Measurements from ENCODE around the gene CXXC1.

Gene CXXC1

DNA sequence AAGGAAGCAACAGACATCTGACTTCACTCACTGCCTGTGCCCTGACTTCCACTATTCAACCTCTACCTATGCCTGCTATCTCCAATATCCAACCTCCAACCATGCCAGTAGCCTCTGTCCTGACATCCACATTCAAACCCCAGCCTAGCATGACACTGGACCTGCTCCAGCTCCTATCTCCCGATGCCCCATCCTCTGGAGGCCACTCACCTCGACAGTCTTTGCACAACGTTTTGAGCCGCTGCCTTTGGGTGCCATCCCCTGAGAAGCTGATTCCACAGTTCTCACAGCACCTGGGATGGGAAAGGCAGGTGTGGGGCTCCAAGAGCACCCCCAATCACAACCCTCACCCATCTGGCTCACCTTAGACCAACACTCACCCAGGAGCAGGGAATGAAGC lies 11.0 kb downstream of the CXXC1 start:
- no peak for TF ChIP-seq EZH2phosphoT487 (conservative IDR thresholded peaks at IDR 0.05; ENCODE audit: low read length)
- TF ChIP-seq, protein P1, sequence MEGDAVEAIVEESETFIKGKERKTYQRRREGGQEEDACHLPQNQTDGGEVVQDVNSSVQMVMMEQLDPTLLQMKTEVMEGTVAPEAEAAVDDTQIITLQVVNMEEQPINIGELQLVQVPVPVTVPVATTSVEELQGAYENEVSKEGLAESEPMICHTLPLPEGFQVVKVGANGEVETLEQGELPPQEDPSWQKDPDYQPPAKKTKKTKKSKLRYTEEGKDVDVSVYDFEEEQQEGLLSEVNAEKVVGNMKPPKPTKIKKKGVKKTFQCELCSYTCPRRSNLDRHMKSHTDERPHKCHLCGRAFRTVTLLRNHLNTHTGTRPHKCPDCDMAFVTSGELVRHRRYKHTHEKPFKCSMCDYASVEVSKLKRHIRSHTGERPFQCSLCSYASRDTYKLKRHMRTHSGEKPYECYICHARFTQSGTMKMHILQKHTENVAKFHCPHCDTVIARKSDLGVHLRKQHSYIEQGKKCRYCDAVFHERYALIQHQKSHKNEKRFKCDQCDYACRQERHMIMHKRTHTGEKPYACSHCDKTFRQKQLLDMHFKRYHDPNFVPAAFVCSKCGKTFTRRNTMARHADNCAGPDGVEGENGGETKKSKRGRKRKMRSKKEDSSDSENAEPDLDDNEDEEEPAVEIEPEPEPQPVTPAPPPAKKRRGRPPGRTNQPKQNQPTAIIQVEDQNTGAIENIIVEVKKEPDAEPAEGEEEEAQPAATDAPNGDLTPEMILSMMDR (IDR thresholded peaks at IDR 0.05; ENCODE audit: insufficient read depth, low read length, poor library complexity, severe bottlenecking), result no peak
- H3K4me3 ChIP-seq (ENCODE audit: insufficient read depth, low read length, poor library complexity, severe bottlenecking), result no peak overlapping the region
- H3F3A ChIP-seq (ENCODE audit: insufficient read depth), result 0 out of 2 replicates have a peak, but pooled peaks cover 6% of the 10 kb centered on the region
- no peaks in the 10 kb centered on the region for H3K9me2 ChIP-seq (replicated peaks; ENCODE audit: insufficient read depth, low read length)
- no peak overlapping the region for H3K9ac ChIP-seq (ENCODE audit: low read length)
- no peak overlapping the region for H2AFZ ChIP-seq (ENCODE audit: low read depth, low read length, severe bottlenecking)
- H3K79me2 ChIP-seq (ENCODE audit: insufficient read depth, low read length), result peaks cover 36% of the 10 kb centered on the region
- no peak overlapping the region for H3K27ac ChIP-seq (ENCODE audit: low read depth, low read length)
- no peaks in the 10 kb centered on the region for H3K27me3 ChIP-seq (ENCODE audit: low read length)
- no peaks in the 10 kb centered on the region for H4K20me1 ChIP-seq (ENCODE audit: low read depth, low read length)
- H3K9me3 ChIP-seq (ENCODE audit: insufficient read depth, low read length), result no peaks in the 10 kb centered on the region
- no peak overlapping the region for H3K4me2 ChIP-seq (ENCODE audit: low read depth, low read length, poor library complexity, severe bottlenecking)
- peaks cover 9% of the 10 kb centered on the region; the same call in 1 of the 2 replicates for H3K36me3 ChIP-seq (ENCODE audit: low read length)

DNA sequence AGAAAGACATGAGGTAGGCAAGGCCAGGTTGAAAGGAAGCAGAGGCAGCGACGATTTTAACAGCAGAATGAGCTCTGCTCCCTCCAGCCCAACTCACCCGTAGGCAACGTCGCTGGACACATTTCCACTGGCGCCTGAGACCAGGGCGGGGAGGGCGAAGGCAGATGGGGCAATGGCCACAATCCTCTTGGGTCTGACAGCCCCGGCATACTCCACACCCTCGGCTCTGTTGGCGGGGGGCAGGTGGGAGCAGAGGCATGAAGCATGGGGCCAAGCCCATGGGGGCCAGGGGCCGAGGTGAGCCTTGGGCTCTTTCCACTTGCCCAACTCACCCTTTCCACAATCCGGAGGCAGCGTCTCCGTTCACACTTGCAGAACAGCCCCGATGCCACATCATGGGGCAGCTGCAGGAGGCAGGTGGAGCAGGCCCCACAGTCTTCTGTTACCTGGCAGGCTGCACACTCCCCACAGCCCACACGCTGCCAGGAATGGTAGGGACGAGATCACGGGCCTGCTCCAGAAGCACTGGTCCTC lies 11.9 kb downstream of the CXXC1 start:
- peaks cover 14% of the 10 kb centered on the region; the same call in 1 of the 2 replicates for H3K36me3 ChIP-seq (ENCODE audit: low read length)
- no peak for TF ChIP-seq EZH2phosphoT487 (conservative IDR thresholded peaks at IDR 0.05; ENCODE audit: low read length)
- H4K20me1 ChIP-seq (ENCODE audit: low read depth, low read length), result no peaks in the 10 kb centered on the region
- no peaks in the 10 kb centered on the region for H3K9me3 ChIP-seq (ENCODE audit: insufficient read depth, low read length)
- 0 out of 2 replicates have a peak, but pooled peaks cover 6% of the 10 kb centered on the region for H3F3A ChIP-seq (ENCODE audit: insufficient read depth)
- H3K4me3 ChIP-seq (ENCODE audit: insufficient read depth, low read length, poor library complexity, severe bottlenecking), result no peak overlapping the region
- H3K27ac ChIP-seq (ENCODE audit: low read depth, low read length), result no peak overlapping the region
- H3K79me2 ChIP-seq (ENCODE audit: insufficient read depth, low read length), result peaks cover 30% of the 10 kb centered on the region
- no peak overlapping the region for H2AFZ ChIP-seq (ENCODE audit: low read depth, low read length, severe bottlenecking)
- no peaks in the 10 kb centered on the region for H3K27me3 ChIP-seq (ENCODE audit: low read length)
- H3K9me2 ChIP-seq (replicated peaks; ENCODE audit: insufficient read depth, low read length), result no peaks in the 10 kb centered on the region
- no peak overlapping the region for H3K9ac ChIP-seq (ENCODE audit: low read length)
- no peak overlapping the region for H3K4me2 ChIP-seq (ENCODE audit: low read depth, low read length, poor library complexity, severe bottlenecking)

DNA sequence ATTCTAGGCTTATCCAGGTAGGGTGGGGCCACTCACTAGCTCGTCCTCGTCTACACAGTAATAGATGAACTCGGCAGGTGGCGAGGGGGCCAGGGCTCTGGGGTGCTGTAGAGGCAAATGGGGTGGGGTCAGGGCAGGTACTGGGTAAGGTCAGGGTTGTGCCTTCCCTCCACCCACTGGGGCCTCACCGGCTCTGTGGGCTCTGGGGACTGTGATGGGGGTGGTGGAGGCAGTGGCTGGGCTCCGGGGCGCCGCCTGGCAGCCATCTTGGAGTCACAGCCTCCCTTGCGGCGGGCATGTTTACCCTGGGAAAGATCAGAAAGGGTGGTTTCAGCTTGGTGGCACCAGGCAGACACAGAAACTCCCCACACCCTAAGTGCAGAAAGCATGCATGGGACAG lies 12.6 kb downstream of the CXXC1 start:
- H3K27me3 ChIP-seq (ENCODE audit: low read length), result no peaks in the 10 kb centered on the region
- H2AFZ ChIP-seq (ENCODE audit: low read depth, low read length, severe bottlenecking), result no peak overlapping the region
- no peak overlapping the region for H3K27ac ChIP-seq (ENCODE audit: low read depth, low read length)
- H3K79me2 ChIP-seq (ENCODE audit: insufficient read depth, low read length), result peaks cover 23% of the 10 kb centered on the region
- H3K9me3 ChIP-seq (ENCODE audit: insufficient read depth, low read length), result no peaks in the 10 kb centered on the region
- H3K9me2 ChIP-seq (replicated peaks; ENCODE audit: insufficient read depth, low read length), result no peaks in the 10 kb centered on the region
- TF ChIP-seq, protein P1 (IDR thresholded peaks at IDR 0.05; ENCODE audit: insufficient read depth, low read length, poor library complexity, severe bottlenecking), result no peak
- no peak for TF ChIP-seq EZH2phosphoT487 (conservative IDR thresholded peaks at IDR 0.05; ENCODE audit: low read length)
- H3K9ac ChIP-seq (ENCODE audit: low read length), result no peak overlapping the region
- no peak overlapping the region for H3K4me2 ChIP-seq (ENCODE audit: low read depth, low read length, poor library complexity, severe bottlenecking)
- H3K36me3 ChIP-seq (ENCODE audit: low read length), result peaks cover 16% of the 10 kb centered on the region; the same call in 1 of the 2 replicates
- no peak overlapping the region for H3K4me3 ChIP-seq (ENCODE audit: insufficient read depth, low read length, poor library complexity, severe bottlenecking)
- no peaks in the 10 kb centered on the region for H4K20me1 ChIP-seq (ENCODE audit: low read depth, low read length)
- 0 out of 2 replicates have a peak, but pooled peaks cover 6% of the 10 kb centered on the region for H3F3A ChIP-seq (ENCODE audit: insufficient read depth)

DNA sequence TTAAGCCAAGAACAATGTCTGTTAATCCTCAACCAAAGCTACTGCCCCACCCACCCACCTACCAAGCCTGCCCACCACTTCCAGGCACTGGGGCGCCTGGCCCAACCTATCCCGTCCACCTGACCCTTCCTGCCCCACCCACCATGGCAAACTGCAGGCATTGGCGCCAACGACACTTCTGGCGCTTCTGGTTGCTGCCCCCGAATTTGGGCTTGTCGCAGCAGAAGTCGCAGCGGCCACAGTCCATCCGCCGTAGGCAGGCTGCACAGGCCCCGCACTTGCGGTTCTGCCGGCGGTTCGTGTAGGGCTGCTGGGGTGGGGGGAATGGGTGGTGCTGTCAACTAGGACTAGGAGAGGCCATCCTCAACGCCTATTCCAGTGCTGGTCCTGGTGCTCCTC lies 13.4 kb downstream of the CXXC1 start:
- Histone ChIP-seq H2AFZ (ENCODE audit: low read depth, low read length, severe bottlenecking) (no peak overlapping the region), H3F3A (ENCODE audit: insufficient read depth) (0 out of 2 replicates have a peak, but pooled peaks cover 3% of the 10 kb centered on the region), H3K79me2 (ENCODE audit: insufficient read depth, low read length) (peaks cover 14% of the 10 kb centered on the region), H3K27me3 (ENCODE audit: low read length) (no peaks in the 10 kb centered on the region), H3K27ac (ENCODE audit: low read depth, low read length) (no peak overlapping the region), H3K9me3 (ENCODE audit: insufficient read depth, low read length) (no peaks in the 10 kb centered on the region), H3K36me3 (ENCODE audit: low read length) (peaks cover 18% of the 10 kb centered on the region; the same call in 1 of the 2 replicates), H3K9me2 (replicated peaks; ENCODE audit: insufficient read depth, low read length) (no peaks in the 10 kb centered on the region), H3K4me2 (ENCODE audit: low read depth, low read length, poor library complexity, severe bottlenecking) (no peak overlapping the region), H3K9ac (ENCODE audit: low read length) (no peak overlapping the region), H4K20me1 (ENCODE audit: low read depth, low read length) (no peaks in the 10 kb centered on the region), H3K4me3 (ENCODE audit: insufficient read depth, low read length, poor library complexity, severe bottlenecking) (no peak overlapping the region)
- no peak for TF ChIP-seq EZH2phosphoT487 (conservative IDR thresholded peaks at IDR 0.05; ENCODE audit: low read length)

All from SU-DHL-6 (cell line).